NOMO-1 (cell line): Measurements from ENCODE around the gene ELMO3.

ENCODE experiments used
- DNase-seq, 2 experiments: peaks; one replicate each; lab custom pipeline; 2025; ENCODE audit not compliant: unreplicated experiment in 2 of 2; lab: John Stamatoyannopoulos, UW

ELMO3 gene

GRCh38 chr16:67163999-67164558 lies 34.9 kb upstream of the ELMO3 start:
- DNase-seq = no peak

GRCh38 chr16:67164599-67165061 lies 34.3 kb upstream of the ELMO3 start, which contains the start of gene HSF4:
HSF4 (plus strand) TSS chr16:67164745; CDS start chr16:67164812, 67 bp downstream.
- DNase-seq = no peak

- DNase-seq = no peak
Observed at GRCh38 chr16:67165121-67166078, 33.5 kb upstream of the ELMO3 start.

- DNase-seq = no peak
Observed at GRCh38 chr16:67166110-67166547, 32.8 kb upstream of the ELMO3 start.

- DNase-seq = no peak
Observed at GRCh38 chr16:67166598-67167168, 32.2 kb upstream of the ELMO3 start.

- DNase-seq = no peak
Observed at GRCh38 chr16:67167588-67167987, 31.3 kb upstream of the ELMO3 start.

- no peak for DNase-seq
Observed at GRCh38 chr16:67169011-67169451, 29.9 kb upstream of the ELMO3 start.

GRCh38 chr16:67169642-67170167 lies 29.2 kb upstream of the ELMO3 start:
- no peak for DNase-seq

GRCh38 chr16:67170168-67170948 lies 28.6 kb upstream of the ELMO3 start, which contains the start of gene NOL3:
NOL3 (plus strand) TSS chr16:67170538.
- no peak for DNase-seq

GRCh38 chr16:67170949-67171649 lies 27.8 kb upstream of the ELMO3 start:
- no peak for DNase-seq

GRCh38 chr16:67173323-67173722 lies 25.6 kb upstream of the ELMO3 start:
- no peak for DNase-seq

GRCh38 chr16:67173808-67174705 lies 24.9 kb upstream of the ELMO3 start:
- peak; percentile 62 to 79 for DNase-seq

- DNase-seq = no peak
Observed at GRCh38 chr16:67174706-67175231, 24.2 kb upstream of the ELMO3 start.

- no peak for DNase-seq
Observed at GRCh38 chr16:67176662-67177061, 22.3 kb upstream of the ELMO3 start.

- DNase-seq = no peak
Observed at GRCh38 chr16:67177743-67178699, 20.9 kb upstream of the ELMO3 start.

- no peak for DNase-seq
Observed at GRCh38 chr16:67179421-67180080, 19.4 kb upstream of the ELMO3 start.

GRCh38 chr16:67180166-67180565 lies 18.8 kb upstream of the ELMO3 start:
- no peak for DNase-seq
